ENCODE data around the gene COL4A3.

- no peak for TF ChIP-seq CTCF (IDR thresholded peaks at IDR 0.05)
- no peak for TF ChIP-seq POLR2A (IDR thresholded peaks at IDR 0.05)
Observed at GRCh38 chr2:227349989-227350612, 185.7 kb downstream of the COL4A3 start.

All from adrenal gland (tissue), 5 donors.